Measurements from ENCODE around the gene SLC9A8. TPM values are rescaled to one million over a fixed set of nuclear protein-coding genes. Genes with fewer than 3 reads are reported as not detected.

Gene SLC9A8
- total and polyA plus RNA-seq, 7 experiments from 2014 or later = 6.2 to 42.5 (median 23.6) TPM

DNA sequence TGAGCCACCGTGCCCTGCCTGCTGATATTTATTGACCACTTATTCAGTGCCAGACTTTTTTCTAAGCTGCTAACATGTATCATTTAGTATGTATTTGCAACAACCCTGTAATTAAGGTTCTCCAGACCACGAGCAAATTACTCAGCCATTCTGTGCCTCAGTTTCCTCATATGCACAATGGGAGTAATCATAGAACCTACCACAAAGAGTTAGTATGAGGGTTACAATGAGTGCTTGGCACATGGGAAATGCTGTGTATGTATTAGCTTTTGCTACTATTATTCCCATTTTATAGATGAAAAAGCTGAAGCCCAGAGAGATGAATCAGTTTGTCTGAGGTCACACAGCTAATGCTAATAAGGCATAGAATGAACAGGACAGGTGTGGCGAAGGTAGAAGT, 20.0 kb upstream of the SLC9A8 start:
- H3K9me3 Mint-ChIP-seq = no peaks in the 10 kb centered on the region
- Histone ChIP-seq H3K27me3 (ENCODE audit: control insufficient read depth in 2 of 2, insufficient read depth in 2 of 2, low read length in 2 of 2) (no peaks in the 10 kb centered on the region), H3K27ac (ENCODE audit: low read depth, low read length) (no peak overlapping the region), H3K4me1 (ENCODE audit: control insufficient read depth in 2 of 2, insufficient read depth in 2 of 2, low read length in 2 of 2) (no peaks in the 10 kb centered on the region), H3K9me3 (ENCODE audit: control insufficient read depth in 2 of 3, low read length in 3 of 3) (no peaks in the 10 kb centered on the region), H3K36me3 (ENCODE audit: control insufficient read depth in 2 of 3, insufficient read depth in 3 of 3, low read length in 3 of 3) (no peaks in the 10 kb centered on the region), H3K4me3 (ENCODE audit: low read length) (no peak overlapping the region)
- peaks cover 13 to 38% (median 17%) of the 10 kb centered on the region in 5 donors for H3K27me3 Mint-ChIP-seq
- DNase-seq (no peak), ATAC-seq (no peak)
- ChIA-PET CTCF (no interaction called here), POLR2A (no interaction called here)
- peaks cover 0 to 19% (median 6%) of the 10 kb centered on the region in 7 donors for H3K4me1 Mint-ChIP-seq
- no peak overlapping the region for H3K27ac Mint-ChIP-seq
- intact Hi-C loops (cut with micrococcal nuclease) = no loop called here
- no peak overlapping the region for H3K4me3 Mint-ChIP-seq
- H3K36me3 Mint-ChIP-seq = peaks cover 0 to 6% (median 0%) of the 10 kb centered on the region in 5 donors

DNA sequence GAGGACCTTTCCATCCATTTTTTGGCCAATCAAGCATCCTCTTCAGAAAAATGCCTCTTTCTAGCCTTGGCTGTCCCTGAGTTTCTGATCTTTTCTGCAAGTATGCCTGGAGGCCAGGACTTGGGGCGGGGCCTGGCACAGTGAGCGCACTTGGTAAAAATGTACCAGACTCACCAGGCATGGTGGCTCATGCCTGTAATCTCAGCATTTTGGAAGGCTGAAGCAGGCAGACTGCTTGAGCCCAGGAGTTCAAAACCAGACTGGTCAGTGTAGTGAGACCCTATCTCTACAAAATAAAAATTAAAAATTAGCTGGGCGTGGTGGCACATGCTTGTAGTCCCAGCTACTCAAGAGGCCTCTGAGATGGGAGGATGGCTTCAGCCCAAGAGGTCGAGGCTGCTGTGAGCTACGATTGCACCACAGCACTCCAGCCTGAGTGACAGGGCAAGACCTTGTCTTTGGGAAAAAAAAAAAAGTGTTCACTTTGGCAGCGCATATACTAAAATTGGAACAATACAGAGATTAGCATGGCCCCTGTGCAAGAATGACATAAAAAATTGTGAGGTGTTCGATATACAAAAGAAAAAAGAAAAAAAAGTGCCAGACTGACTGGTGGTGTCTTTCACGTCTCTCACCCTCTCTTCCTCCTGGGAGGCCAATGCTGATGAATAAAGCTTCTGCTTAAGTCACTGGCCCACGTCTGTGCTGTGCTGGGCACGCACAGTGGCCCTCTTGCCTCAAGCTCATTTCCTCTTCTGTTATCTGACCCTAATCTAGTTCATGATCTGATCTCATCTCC, 18.1 kb upstream of the SLC9A8 start:
- H3K27me3 Mint-ChIP-seq = peaks cover 13 to 39% (median 20%) of the 10 kb centered on the region in 5 donors
- Histone ChIP-seq H3K9me3 (ENCODE audit: control insufficient read depth in 2 of 3, low read length in 3 of 3) (no peaks in the 10 kb centered on the region), H3K36me3 (ENCODE audit: control insufficient read depth in 2 of 3, insufficient read depth in 3 of 3, low read length in 3 of 3) (no peaks in the 10 kb centered on the region), H3K4me1 (ENCODE audit: control insufficient read depth in 2 of 2, insufficient read depth in 2 of 2, low read length in 2 of 2) (no peaks in the 10 kb centered on the region), H3K27me3 (ENCODE audit: control insufficient read depth in 2 of 2, insufficient read depth in 2 of 2, low read length in 2 of 2) (no peaks in the 10 kb centered on the region), H3K4me3 (ENCODE audit: low read length) (no peak overlapping the region), H3K27ac (ENCODE audit: low read depth, low read length) (no peak overlapping the region)
- no peaks in the 10 kb centered on the region for H3K9me3 Mint-ChIP-seq
- H3K36me3 Mint-ChIP-seq = peaks cover 0 to 6% (median 0%) of the 10 kb centered on the region in 5 donors
- peak; percentile 90 for ATAC-seq
- no peak for DNase-seq
- POLR2A ChIA-PET = interaction anchor here (0.5 to 0.7 kb wide), 2 partner anchors 12 to 36 kb away, joined by 3 to 4 read pairs; no protein-coding TSS in a partner anchor
- H3K4me3 Mint-ChIP-seq = peak overlapping the region in 1 of 10 donors; percentile 13
- CTCF ChIA-PET = no interaction called here
- H3K4me1 Mint-ChIP-seq = peaks cover 0 to 20% (median 6%) of the 10 kb centered on the region in 7 donors
- intact Hi-C loops (cut with micrococcal nuclease) = no loop called here
- peak overlapping the region in 1 of 9 donors; percentile 32 for H3K27ac Mint-ChIP-seq

DNA sequence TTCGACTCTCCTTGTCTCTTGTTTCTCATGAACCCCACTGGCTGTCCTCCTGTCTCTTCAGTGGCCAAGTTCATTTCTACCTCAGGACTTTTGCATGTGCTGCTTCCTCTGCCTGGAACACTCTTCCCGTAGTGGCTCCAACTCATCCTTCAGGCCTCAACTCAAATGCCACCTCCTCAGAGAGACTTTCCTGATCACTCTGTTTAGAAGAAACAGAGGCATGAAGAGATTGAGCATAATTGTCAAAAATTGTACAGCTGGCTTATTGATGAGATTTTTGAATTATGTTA, 17.5 kb upstream of the SLC9A8 start:
- no peaks in the 10 kb centered on the region for H3K9me3 Mint-ChIP-seq
- Histone ChIP-seq H3K4me3 (ENCODE audit: low read length) (no peak overlapping the region), H3K9me3 (ENCODE audit: control insufficient read depth in 2 of 3, low read length in 3 of 3) (no peaks in the 10 kb centered on the region), H3K27me3 (ENCODE audit: control insufficient read depth in 2 of 2, insufficient read depth in 2 of 2, low read length in 2 of 2) (no peaks in the 10 kb centered on the region), H3K4me1 (ENCODE audit: control insufficient read depth in 2 of 2, insufficient read depth in 2 of 2, low read length in 2 of 2) (no peaks in the 10 kb centered on the region), H3K36me3 (ENCODE audit: control insufficient read depth in 2 of 3, insufficient read depth in 3 of 3, low read length in 3 of 3) (no peaks in the 10 kb centered on the region), H3K27ac (ENCODE audit: low read depth, low read length) (no peak overlapping the region)
- CTCF ChIA-PET = no interaction called here
- intact Hi-C loops (cut with micrococcal nuclease) = no loop called here
- H3K27me3 Mint-ChIP-seq = peaks cover 13 to 38% (median 20%) of the 10 kb centered on the region in 5 donors
- DNase-seq = no peak
- peaks cover 0 to 22% (median 6%) of the 10 kb centered on the region in 7 donors for H3K4me1 Mint-ChIP-seq
- H3K36me3 Mint-ChIP-seq = peaks cover 0 to 6% (median 0%) of the 10 kb centered on the region in 5 donors
- ATAC-seq = no peak
- H3K27ac Mint-ChIP-seq = peak overlapping the region in 2 of 9 donors; percentile 16 to 42
- POLR2A ChIA-PET = interaction anchor here (0.5 to 0.7 kb wide), 2 partner anchors 12 to 35 kb away, joined by 3 to 4 read pairs; no protein-coding TSS in a partner anchor
- peak overlapping the region in 1 of 10 donors; percentile 13 for H3K4me3 Mint-ChIP-seq

DNA sequence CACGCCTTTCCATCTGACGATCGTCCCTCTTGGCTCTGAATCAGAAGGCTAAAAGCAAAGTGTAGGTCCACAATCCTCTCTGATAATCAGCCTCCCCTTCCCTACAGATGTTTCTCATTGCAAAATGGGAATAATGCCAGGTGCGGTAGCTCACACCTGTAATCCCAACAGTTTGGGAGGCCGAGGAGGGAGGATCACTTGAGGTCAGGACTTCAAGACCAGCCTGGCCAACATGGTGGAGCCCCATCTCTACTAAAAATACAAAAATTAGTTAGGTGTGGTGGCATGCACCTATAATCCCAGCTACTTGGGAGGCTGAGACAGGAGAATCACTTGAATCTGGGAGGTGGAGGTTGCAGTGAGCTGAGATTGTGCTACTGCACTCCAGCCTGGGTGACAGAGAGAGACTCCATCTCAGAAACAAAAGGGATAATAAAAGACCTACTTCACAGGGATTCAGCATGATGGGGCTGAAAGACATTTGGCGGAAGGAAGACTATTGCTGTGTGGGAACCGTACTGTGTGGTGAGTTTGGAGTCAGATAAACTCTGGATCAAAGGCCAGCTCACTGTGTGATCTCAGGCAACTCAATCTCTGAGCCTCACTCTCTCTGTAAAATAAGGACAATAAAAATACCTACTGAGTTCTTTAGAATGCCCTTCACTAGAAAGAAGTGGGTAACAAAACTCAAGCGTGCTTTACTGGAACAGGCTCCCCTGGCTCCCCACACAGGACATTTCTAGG, 15.9 kb upstream of the SLC9A8 start:
- CTCF ChIA-PET = no interaction called here

DNA sequence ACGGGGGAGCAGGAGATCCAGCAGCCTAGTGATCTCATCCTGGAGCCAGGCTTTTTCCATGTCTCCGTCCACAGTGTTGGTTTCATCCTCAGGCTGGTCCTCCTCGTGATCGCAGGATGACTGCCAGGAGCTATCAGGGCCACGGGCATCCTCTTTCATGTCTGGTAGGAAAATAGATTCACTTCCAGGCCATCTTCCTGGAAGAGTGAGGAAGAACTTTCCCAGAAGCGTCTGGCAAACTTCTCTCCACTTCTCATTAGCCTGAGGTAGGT, 15.3 kb upstream of the SLC9A8 start:
- H3K27ac ChIP-seq (ENCODE audit: low read depth, low read length) = no peak overlapping the region
- intact Hi-C loops (cut with micrococcal nuclease) = no loop called here
- Mint-ChIP-seq H3K27me3 (peaks cover 7 to 34% (median 16%) of the 10 kb centered on the region in 5 donors), H3K36me3 (peaks cover 0 to 6% (median 0%) of the 10 kb centered on the region in 5 donors), H3K27ac (no peak overlapping the region), H3K4me3 (no peak overlapping the region), H3K9me3 (no peaks in the 10 kb centered on the region), H3K4me1 (peaks cover under 1 to 42% (median 10%) of the 10 kb centered on the region in 7 donors)
- ATAC-seq = no peak
- H3K4me1 ChIP-seq (ENCODE audit: control insufficient read depth in 2 of 2, insufficient read depth in 2 of 2, low read length in 2 of 2) = peaks cover 6% of the 10 kb centered on the region in 2 donors
- POLR2A ChIA-PET = no interaction called here
- no peaks in the 10 kb centered on the region for H3K27me3 ChIP-seq (ENCODE audit: control insufficient read depth in 2 of 2, insufficient read depth in 2 of 2, low read length in 2 of 2)
- CTCF ChIA-PET = no interaction called here
- DNase-seq = no peak
- H3K9me3 ChIP-seq (ENCODE audit: control insufficient read depth in 2 of 3, low read length in 3 of 3) = no peaks in the 10 kb centered on the region
- H3K36me3 ChIP-seq (ENCODE audit: control insufficient read depth in 2 of 3, insufficient read depth in 3 of 3, low read length in 3 of 3) = no peaks in the 10 kb centered on the region
- H3K4me3 ChIP-seq (ENCODE audit: low read length) = no peak overlapping the region

More for the DNA sequence above, 15.9 kb upstream of the SLC9A8 start:
- no peaks in the 10 kb centered on the region for H3K36me3 ChIP-seq (ENCODE audit: control insufficient read depth in 2 of 3, insufficient read depth in 3 of 3, low read length in 3 of 3)
- intact Hi-C loops (cut with micrococcal nuclease) = no loop called here
- ATAC-seq (no peak), DNase-seq (no peak)
- POLR2A ChIA-PET = no interaction called here
- no peaks in the 10 kb centered on the region for H3K9me3 ChIP-seq (ENCODE audit: control insufficient read depth in 2 of 3, low read length in 3 of 3)
- H3K4me3 ChIP-seq (ENCODE audit: low read length) = no peak overlapping the region
- peaks cover 6% of the 10 kb centered on the region in 2 donors for H3K4me1 ChIP-seq (ENCODE audit: control insufficient read depth in 2 of 2, insufficient read depth in 2 of 2, low read length in 2 of 2)
- no peak overlapping the region for H3K27ac ChIP-seq (ENCODE audit: low read depth, low read length)
- Mint-ChIP-seq H3K4me1 (peaks cover 0 to 37% (median 10%) of the 10 kb centered on the region in 7 donors), H3K36me3 (peaks cover 0 to 6% (median 0%) of the 10 kb centered on the region in 5 donors), H3K4me3 (no peak overlapping the region), H3K9me3 (no peaks in the 10 kb centered on the region), H3K27me3 (peaks cover 7 to 37% (median 19%) of the 10 kb centered on the region in 5 donors), H3K27ac (no peak overlapping the region)
- H3K27me3 ChIP-seq (ENCODE audit: control insufficient read depth in 2 of 2, insufficient read depth in 2 of 2, low read length in 2 of 2) = no peaks in the 10 kb centered on the region

DNA sequence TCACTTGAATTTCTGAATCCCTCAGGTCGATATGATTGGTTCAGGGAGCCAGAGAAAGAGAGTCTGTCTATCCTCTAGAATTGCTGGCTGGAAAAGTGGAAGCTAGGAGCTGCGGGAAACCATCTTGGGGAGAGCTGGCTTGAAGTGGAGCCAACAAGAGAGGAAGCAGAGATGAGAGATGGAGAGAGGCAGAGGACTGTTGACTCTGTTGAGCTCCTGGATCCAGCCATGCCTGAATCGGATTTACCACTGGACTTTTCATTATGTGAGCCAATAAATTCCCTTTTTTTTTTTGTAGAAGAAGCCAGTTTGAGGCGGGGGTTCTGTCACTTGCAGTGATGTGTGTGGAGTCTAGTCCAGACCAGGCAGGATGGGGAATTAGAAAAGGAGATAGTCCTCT, 13.9 kb upstream of the SLC9A8 start:
- no peak overlapping the region for H3K4me3 ChIP-seq (ENCODE audit: low read length)
- ATAC-seq = no peak
- peaks cover 6 to 46% (median 14%) of the 10 kb centered on the region in 7 donors for H3K4me1 Mint-ChIP-seq
- peaks cover 7 to 28% (median 16%) of the 10 kb centered on the region in 5 donors for H3K27me3 Mint-ChIP-seq
- POLR2A ChIA-PET = no interaction called here
- H3K9me3 Mint-ChIP-seq = no peaks in the 10 kb centered on the region
- H3K27ac Mint-ChIP-seq = no peak overlapping the region
- no peaks in the 10 kb centered on the region for H3K9me3 ChIP-seq (ENCODE audit: control insufficient read depth in 2 of 3, low read length in 3 of 3)
- intact Hi-C loops (cut with micrococcal nuclease) = no loop called here
- DNase-seq = no peak
- no peak overlapping the region for H3K27ac ChIP-seq (ENCODE audit: low read depth, low read length)
- H3K27me3 ChIP-seq (ENCODE audit: control insufficient read depth in 2 of 2, insufficient read depth in 2 of 2, low read length in 2 of 2) = no peaks in the 10 kb centered on the region
- CTCF ChIA-PET = interaction anchor here (0.6 to 1.2 kb wide), 2 partner anchors 35 to 608 kb away, joined by 3 read pairs; no protein-coding TSS in a partner anchor
- no peak overlapping the region for H3K4me3 Mint-ChIP-seq
- peaks cover 0 to 6% (median 0%) of the 10 kb centered on the region in 5 donors for H3K36me3 Mint-ChIP-seq
- H3K36me3 ChIP-seq (ENCODE audit: control insufficient read depth in 2 of 3, insufficient read depth in 3 of 3, low read length in 3 of 3) = no peaks in the 10 kb centered on the region
- H3K4me1 ChIP-seq (ENCODE audit: control insufficient read depth in 2 of 2, insufficient read depth in 2 of 2, low read length in 2 of 2) = peaks cover 6% of the 10 kb centered on the region in 2 donors

Data from naive thymus-derived CD4-positive, alpha-beta T cell (primary cell).